Putamen (tissue), 1 donor: ENCODE measurements around the gene RLF.

Source experiments
- DNase-seq: peaks from one replicate; pipeline ENCODE4 v3.0.0-alpha.2; 2016; ENCODE audit warnings: low spot score

The RLF gene

DNA sequence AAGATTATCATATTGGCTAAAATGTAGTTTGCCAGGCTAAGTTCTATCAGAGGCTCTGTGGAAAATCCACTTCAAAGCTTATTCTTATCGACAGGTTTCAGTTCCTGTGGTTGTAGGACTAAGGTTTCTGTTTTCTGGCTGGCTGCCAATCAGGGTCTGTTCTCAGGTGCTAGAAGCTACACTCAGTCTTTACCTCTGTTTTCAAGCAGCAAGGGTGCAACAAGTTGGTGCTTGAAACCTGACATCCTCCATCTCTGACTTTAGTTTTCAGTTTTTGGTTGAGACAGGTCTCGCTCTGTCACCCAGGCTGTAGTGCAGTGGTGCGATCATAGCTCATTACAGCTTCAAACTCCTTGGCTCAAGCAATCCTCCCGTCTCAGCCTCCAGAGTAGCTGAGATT, 71.3 kb downstream of the RLF start:
- no peak for DNase-seq

DNA sequence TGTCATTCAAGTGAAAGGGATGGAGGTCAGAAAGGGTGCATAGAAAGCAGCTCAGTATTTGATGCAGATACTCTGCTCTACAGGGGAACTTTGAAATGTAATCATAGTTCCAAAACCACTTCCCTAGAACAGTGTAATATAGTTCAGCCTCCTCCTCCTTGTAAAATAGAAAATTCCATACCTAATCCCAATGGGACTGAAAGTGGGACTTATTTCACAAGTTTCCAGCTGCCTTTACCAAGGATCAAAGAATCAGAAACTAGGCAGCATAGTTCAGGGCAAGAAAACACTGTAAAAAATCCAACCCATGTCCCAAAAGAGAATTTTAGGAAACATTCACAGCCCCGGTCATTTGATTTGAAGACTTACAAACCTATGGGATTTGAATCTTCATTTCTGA, 78.4 kb downstream of the RLF start:
- DNase-seq: no peak

DNA sequence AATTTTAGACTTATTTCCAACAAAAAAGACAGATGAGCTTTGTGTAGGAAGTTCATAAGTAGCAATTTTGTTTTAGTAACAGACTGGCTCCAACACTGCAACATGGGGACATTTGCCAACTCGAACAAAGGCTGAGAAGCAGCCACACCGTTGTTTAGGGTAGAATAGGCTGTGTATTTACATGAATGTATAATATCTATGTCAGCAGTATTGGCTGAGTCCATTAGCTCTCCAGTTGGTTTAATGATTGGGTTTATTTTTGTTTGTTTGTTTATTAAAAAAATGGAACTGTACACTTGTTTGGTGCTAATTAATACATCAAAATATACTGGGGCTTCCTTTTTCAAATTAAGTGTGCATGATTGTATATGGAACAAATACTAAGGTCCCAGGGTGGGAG, 79.2 kb downstream of the RLF start:
- DNase-seq: no peak

DNA sequence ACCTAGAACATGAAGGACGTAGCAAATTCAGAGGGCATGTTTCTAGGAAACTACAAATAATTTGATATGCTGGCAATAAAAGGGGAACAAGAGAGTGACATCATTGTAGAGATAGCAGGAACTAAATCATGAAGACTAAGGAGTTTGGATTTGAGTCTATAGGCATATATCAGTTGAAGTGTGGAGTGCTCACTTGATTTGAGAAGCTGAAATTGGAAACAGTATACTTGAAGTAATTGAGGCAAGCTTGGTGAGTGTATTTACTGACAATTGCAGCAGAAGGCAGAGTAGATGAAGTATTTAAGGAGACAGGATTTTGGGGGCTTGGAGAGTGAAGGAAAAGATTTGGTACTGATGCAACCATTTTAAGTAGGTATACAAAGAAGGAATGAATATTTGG, 80.2 kb downstream of the RLF start:
- DNase-seq: no peak

DNA sequence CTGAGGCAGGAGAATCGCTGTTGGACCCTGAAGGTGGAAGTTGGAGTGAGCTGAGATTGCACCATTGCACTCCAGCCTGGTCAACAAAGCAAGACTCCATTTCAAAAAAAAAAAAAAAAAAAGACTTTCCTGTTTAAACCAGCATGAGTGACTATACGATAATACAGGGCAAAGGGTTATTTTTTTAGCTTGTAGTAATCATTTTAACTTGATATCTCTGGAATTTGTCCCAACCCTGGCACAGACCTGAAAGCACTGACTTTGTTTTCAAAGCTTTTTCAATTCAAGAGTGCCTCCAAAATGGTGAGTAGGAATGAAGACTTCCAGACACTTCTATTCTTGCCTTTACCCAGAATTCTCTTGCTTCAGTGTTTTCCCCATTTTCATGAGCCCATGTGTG, 82.2 kb downstream of the RLF start:
- no peak for DNase-seq

DNA sequence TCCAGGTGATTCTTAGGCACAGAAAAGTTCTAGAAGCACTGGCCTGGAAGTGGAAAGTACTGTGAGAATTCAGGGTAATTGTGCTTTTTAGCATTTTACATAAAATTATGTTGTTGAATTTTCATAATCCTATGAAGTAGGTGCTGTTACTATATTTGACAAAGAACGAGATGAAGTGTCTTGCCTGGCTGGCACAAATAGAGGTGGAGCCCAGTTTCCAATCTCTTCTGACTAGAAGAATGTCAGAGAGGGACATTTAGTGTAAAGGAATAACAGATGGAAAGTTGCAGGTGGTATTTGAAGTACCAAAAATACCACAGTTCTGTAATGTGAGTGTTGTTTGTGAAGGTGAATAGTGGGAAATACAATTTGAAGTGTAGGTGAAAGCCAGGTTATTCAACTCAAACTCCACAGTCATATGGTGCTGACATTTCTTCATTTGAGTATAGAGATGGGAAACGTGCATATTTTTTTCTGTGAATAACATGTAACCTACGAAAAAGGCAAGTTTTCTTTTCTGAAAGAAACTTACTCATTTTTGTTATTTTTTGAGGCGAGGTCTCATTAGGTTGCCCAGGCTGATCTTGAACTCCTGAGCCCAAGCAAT, 83.1 kb downstream of the RLF start:
- DNase-seq: no peak

DNA sequence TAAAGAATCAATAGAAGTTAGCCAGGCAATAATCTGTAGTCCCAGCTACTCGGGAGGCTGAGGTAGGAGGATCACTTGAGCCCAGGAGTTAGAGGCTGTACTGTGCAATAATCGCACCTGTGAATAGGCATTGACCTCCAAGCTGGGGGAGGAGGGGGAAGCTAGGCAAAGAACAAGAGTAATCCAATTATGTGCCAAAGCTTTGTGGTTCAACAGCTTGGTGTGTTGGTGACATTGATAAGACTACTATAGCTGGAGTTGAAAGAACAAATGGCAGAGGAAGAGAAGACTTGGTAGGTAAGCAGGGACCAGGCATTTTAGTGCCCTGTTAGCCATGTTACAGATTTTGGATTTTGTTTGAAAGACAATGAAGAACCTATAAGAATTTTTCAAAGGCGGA, 84.5 kb downstream of the RLF start:
- DNase-seq: no peak

DNA sequence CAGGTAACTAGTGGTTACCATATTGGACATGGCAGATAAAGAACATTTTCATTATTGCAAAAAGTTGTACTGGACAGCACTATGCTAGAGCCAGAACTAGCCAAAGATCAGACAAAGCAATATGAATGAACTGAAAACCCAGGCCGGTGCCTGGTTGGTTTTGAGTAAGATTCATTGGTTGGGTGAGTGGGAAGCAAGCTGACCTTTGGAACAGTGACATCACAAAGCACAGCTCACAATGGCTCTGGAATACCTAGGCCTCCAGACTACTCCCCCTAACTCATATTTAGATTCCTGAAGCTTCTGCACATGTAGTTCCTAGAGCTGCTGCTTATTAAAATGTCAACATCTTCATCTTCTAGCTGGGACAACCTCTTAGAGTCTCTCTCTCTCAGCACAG, 86.5 kb downstream of the RLF start, which contains the start of gene TMCO2:
Gene TMCO2 (plus strand): TSS at position 283 of the 400 bp plus-strand sequence. CDS start 57 bp downstream, at position 340.
- no peak for DNase-seq

DNA sequence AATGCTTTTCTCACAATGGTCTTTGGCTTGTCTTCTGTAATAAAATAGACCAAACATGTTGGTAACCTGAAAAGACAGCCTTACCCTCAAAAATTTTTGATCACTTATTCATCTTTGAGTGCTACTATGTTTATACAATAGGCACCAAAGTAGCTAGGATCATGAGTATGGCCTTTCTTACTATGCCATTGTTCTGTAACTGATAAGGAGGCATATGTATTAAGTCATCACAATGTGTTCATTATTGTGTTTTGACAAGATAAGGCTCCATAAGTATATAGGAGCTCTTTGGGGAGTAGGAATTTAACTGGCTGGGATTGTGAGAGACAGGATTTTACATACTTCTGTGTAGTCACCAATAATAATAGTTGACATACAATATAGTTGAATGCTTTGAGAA, 87.2 kb downstream of the RLF start:
- no peak for DNase-seq

DNA sequence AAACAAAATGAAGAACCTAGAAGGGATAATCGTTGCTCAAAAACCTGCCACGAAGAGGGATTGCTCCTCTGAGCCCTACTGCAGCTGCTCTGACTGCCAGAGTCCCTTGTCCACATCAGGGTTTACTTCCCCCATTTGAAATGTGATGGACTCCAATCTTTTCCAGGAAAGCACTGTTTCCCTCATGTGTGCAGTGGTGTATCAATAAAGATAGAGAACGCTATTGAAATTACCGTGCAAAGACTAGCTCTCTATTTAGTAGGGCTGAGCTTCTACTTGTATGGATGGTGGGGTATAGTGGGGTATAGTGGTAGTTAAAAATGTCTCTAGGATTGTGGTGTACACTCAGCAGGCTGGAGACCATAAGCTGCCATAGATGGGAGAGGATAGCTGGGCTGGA, 90.3 kb downstream of the RLF start:
- DNase-seq: no peak

DNA sequence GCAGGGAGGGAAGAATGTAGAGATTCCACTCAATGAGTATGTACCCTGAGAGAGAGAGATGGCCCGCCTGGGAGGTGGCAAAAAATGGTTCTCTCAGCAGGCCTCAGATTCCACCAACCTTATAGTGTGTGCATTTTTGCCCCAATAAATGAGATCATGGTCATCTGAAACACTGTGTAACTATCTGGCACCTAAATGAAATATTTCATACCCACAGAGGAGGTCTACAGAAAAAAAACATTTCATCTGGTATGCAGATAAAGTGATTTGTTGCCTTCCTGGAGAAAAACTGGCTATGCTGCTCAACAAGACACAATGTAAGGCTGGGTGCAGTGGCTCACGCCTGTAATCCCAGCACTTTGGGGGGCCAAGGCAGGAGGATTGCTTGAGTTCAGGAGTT, 91.4 kb downstream of the RLF start:
- no peak for DNase-seq

DNA sequence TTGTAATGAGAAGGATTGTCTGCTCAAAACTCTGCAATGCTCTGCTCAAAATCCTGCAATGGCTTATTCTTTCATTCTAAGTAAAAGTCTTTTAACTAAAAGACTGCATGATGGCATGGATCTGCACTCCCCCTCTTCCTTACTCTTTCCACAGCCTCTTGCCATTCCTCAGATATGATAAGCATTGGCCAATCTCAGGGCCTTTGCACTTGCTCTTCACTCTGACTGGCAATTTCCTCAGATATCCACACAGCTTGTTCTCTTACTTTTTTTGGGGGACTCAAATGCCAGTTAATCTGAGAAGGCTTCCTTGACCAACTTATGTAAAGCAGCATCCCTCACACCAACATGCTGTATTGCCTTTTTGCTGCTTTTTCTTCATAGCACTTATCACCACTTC, 94.0 kb downstream of the RLF start:
- no peak for DNase-seq

DNA sequence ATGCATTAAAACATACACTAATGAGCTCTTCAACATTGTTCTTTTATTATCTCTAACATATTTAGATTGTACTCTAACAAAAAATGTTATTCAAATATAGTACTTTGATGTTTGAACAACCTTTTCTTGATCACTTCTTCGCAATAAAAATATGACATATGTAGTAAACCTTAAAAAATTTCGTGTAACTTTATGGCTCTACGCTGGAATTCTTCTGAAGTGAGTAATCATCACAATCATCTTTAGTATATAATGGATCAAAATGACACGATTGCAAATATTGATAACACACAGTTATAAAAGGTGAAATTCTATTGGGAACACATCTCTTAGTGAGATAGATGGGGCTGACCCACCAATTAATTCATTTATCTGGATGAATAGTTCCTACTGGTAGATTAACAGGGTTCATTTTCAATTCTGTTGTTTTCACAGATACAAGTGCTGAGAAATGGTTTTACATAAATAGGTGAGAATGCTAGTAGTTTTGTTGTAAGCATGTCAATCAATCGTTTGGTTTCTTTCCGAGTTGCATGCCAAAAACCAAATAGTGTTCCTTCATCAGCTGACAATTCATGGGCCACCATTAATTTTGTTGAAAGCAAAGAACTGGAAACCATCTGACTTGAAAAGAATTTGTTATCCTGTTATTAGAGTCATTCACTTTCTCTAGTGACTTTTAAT, 95.4 kb downstream of the RLF start:
- DNase-seq: no peak

DNA sequence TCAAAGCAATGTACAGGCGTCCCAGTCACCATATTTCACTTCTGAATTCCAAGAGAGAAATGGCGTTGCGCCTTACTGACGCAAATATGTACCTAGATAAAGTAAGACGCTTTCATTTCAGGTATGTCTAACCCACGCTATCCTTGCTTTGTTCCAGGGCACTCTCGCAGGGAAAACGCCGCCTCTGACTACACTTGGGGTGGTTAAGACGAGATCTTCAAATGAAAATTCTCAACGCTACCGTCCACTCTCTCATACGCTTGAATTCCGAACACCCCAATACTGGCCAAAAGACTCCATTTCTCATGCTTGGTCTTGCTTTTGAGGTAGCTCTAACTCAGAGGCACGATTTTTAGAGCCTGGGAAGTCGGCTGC, 96.1 kb downstream of the RLF start:
- no peak for DNase-seq

DNA sequence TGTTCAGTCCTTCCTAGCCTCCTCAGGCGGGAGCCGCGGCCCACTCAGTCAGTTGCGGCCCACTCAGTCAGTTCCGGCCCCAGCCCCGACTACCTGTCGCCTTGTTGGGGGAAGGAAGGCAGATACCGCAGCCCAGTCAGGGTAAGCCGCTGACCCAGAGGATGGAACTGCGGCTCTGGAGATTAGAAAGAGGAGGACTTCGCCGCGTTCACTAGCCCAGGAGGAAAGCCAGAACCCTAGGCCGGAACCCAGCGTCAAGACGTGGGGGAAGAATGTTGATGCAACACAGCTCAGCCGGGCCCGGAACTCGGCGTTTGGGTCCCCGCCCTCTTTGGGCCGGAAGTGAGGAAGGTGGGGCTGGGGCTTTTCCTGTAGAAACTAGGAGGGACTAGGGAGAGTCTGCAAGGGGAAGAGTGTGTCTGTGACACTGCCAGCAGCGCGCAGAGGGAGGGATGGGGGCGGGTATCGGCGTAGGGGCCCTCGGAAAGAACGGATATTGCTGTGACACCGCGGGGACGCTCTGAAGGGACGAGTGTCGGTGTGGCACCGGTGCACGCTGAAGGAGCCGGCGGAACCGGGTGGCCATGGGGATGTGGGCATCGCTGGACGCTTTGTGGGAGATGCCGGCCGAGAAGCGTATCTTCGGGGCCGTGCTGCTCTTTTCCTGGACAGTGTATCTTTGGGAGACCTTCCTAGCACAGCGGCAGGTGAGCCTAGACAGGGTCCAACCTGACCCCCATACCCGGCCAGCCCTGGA, 96.7 kb downstream of the RLF start, which contains the start of gene ZMPSTE24:
Gene ZMPSTE24 (plus strand): TSS at position 549 of the 757 bp plus-strand sequence. CDS start 36 bp downstream, at position 585.
- DNase-seq: peak; percentile 97

DNA sequence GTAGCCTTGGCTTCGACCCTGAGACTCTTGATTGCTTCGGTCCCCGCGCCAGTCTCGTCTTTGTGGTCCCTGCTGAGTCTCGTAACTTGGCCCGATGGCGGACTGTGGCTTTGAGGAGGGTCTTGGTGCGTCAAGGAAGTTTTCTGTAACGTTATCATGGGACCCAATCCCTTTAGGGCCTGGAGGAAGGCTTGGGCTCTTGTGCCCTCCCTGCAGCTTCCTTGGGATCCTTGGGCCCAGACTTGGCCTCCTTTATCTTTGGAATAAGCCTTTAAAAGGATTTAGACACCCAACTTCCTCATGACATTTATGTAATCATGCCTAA, 97.2 kb downstream of the RLF start:
- no peak for DNase-seq

DNA sequence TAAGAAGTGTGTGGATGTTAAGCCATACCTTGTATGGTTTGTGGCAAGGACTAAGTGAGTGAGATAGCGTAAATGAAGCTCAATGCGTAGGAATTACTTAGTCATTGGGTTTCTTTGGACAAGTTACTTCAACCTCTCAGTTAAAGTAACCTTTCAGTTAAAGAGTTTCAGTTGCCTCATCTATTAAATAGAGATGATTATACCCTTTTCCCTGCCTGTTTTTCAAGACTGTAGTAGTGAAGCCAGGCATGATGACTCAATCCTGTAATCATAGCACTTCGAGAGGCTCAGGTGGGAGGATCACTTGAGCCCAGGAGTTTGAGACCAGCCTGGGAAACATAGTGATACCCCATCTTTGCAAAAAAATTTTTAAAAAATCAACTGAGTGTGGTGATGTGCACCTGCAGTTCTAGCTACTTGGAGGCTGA, 103.2 kb downstream of the RLF start:
- no peak for DNase-seq

DNA sequence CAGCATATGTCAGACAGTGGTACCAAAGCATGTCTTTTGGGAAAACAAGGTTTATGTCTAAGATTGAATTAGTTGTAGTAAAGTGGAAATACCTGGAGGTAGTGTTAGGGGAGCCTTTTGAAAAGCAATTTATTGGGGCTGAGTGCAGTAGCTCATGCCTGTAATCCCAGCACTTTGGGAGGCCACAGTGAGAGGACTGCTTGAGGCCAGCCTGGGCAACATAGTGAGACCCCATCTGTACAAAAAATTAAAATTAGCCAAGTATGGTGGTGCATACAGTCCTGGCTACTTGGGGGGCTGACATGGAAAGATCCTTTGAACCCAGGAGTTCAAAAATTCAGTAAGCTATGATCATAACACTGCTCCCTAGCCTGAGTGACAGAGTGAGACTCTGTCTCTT, 104.1 kb downstream of the RLF start:
- no peak for DNase-seq

DNA sequence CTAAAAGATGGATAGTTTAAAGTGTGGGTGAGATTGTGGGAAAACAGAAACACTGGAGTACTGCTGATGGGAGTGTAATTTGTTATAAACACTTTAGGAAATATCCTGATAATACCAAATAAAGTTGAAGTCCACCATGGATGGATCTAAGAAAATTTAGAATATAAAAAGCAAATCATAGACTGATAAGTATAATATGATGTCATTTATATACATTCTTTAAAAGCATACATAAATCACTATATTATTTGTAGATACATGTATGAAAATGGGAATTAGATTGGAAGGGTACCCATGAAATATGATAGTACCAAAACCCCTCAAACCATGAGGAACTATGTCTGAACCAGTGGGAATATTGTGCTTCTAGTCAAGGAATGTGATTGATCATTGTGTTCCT, 104.7 kb downstream of the RLF start:
- no peak for DNase-seq

DNA sequence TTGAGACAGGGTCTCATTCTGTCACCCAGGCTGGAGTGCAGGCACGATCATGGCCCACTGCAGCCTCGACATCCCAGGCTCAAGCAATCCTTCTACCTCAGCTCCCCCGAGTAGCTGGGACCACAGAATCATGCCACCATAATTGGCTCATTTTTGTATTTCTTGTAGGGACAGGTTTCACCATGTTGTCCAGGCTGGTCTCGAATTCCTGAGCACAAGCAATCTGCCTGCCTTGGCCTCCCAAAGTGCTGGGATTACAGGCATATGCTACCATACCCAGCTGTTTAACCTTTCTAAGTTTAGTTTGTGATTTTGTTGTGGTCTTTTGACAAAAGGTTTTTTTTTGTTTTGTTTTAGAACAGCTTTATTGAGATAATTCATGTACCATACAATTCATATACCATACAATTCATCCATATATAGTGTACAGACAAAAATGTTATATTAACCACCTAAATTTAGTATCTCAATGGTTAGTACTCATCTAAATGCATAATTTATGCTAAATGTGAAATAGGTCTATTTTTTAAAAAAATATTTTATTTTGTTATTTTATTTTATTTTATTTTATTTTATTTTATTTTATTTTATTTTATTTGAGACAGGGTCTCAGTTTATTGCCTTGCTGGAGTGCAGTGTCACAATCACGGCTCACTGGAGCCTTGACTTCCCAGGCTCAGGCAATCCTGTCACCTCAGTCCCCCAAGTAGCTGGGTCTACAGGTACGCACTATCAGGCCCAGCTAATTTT, 105.8 kb downstream of the RLF start:
- DNase-seq: no peak

DNA sequence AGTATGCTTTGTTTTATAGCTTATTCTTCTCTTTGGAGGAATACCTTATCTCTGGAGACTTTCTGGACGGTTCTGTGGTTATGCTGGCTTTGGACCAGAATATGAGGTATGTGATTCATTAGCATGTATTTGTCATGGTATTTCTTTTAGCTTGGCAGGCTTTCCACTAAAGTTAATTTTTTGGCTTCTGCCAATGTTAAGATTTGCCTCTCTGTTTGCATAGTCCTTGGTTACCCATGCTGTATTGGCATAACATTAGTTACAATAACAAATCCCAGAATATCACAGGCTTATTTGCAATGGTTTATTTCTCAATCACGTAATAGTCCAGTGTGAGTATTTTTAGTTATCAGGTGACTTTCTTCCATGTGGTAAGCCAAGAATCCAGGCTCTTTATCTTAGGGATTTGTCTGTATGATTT, 106.6 kb downstream of the RLF start:
- DNase-seq: no peak

DNA sequence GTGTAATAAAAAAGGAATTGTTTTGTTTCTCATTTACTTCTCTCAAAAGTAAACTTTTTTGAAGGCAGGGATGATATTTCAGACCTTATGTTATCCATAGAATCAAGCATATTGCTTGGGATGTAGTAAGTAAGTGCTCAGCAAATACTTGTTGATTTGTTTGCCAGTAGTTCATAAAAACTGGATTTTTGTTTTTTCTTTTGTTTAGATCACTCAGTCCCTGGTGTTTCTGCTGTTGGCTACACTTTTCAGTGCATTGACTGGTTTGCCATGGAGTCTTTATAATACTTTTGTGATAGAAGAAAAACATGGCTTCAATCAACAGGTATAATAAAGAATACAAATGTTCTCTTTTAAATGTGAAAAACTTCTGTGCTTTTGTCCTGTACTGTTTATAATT, 107.0 kb downstream of the RLF start:
- DNase-seq: no peak
